Activated CD4-positive, CD25-positive, alpha-beta regulatory T cell treated with anti-CD3 and anti-CD28 coated beads, Interleukin-2, amount 50 U/mL, for 24 hours (primary cell): ENCODE data around the gene SERINC4.
"Not testable (repeated sequence)": the region's sequence is repeated elsewhere in the genome, so short reads cannot be mapped to it uniquely, and the experiment has no call there.

ENCODE experiments used
- ATAC-seq, 2 donors: fragments of 150-1000 bp; cut with Tn5 transposase; one replicate each; pipeline ENCODE4 v1.10.0; 2021; ENCODE audit warnings: mild to moderate bottlenecking in 1 of 2, moderate library complexity in 1 of 2

The SERINC4 gene

DNA sequence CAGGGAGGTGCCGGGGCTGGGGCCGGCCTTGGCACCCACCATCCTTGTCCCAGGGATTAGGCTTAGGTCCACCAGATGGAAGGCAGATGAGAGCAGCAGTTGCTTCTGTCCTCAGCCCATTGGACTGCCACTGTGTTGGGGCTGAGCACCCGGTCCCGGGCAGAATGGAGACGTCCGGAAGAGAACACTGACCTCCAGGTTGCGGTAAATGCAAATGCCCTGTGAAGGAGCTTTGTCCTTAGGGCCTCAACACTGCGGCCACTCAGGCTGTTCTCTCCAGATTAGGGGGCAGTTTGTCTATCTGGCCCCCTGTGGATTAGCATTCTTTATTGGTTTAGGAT, at the start of gene SERINC4:
Gene SERINC4 (minus strand): TSS at position 276 of the 341 bp plus-strand sequence. CDS start 234 bp downstream, at position 42.
- no peak for ATAC-seq

DNA sequence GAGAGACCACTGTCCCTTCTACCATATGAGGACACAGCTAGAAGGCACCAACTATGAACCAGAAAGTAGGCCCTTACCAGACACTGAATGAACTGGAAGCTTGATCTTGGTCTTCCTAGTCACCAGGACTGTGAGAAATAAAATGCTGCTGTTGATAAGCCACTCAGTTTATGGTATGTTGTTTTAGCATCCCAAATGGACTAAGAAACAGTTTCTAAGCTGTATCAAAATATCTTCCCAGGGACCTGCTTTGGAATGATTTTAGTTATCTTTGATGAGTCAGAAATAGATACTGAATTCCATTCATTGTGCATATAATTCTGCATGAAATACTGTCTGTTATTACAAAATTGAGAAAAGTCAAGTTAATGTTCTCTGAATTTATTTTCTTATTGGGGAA, 45.4 kb upstream of the SERINC4 start:
- ATAC-seq: no peak

DNA sequence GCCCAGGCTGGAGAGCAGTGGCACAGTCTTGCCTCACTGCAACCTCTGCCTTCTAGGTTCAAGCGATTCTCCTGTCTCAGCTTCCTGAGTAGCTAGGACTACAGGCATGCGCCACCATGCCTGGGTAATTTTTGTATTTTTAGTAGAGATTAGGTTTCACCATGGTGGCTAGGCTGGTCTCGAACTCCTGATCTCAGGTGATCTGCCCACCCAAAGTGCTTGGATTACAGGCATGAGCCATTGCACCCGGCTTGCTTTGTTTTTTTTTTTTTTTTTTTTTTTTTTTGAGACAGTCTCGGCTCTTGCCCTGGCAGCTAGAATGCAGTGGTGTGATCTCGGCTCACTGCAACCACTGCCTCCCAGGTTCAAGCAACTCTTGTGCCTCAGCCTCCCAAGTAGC, 32.5 kb upstream of the SERINC4 start:
- not testable (repeated sequence) for ATAC-seq

DNA sequence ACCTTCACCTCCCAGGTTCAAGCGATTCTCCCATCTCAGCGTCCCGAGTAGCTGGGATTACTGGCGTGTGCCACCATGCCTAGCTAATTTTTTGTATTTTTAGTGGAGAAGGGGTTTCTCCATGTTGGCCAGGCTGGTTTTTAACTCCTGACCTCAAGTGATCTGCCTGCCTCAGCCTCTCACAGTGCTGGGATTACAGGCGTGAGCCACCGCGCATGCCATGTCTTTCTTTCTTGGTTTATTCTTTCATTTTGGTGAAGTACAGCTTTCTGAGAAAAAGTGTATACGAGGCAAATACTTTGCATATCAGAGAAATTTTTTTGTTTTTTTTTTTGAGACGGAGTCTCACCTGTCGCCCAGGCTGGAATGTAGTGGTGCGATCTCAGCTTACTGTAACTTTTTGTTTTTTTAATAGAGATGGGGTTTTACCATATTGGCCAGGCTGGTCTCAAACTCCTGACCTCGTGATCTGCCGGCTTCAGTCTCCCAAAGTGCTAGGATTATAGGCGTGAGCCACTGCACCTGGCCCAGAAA, 31.6 kb upstream of the SERINC4 start:
- ATAC-seq: not testable (repeated sequence)

- ATAC-seq: not testable (repeated sequence)
Observed at GRCh38 chr15:43830691-43831275, 30.8 kb upstream of the SERINC4 start.

DNA sequence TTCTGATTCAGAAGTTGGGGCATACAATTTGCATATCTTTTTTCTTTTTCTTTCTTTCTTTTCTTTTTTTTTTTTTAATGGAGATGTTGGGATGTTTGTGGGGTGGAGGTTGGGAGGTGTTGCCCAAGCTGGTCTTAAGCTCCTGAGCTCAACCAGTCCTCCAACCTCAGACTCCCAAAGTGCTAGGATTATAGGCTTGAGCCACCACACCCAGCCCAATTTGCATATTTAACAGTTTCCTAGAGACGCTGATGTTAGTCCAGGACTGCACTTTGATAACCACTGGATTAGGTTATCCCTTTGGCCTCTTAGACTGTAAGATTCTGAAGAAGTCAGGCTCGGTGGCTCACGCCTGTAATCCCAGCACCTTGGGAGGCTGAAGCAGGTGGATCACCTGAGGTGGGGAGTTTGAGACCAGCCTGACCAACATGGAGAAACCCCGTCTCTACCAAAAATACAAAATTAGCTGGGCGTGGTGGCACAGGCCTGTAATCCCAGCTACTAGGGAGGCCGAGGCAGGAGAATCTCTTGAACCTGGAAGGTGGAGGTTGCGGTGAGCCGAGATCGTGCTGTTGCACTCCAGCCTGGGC, 30.0 kb upstream of the SERINC4 start:
- ATAC-seq: not testable (repeated sequence)

DNA sequence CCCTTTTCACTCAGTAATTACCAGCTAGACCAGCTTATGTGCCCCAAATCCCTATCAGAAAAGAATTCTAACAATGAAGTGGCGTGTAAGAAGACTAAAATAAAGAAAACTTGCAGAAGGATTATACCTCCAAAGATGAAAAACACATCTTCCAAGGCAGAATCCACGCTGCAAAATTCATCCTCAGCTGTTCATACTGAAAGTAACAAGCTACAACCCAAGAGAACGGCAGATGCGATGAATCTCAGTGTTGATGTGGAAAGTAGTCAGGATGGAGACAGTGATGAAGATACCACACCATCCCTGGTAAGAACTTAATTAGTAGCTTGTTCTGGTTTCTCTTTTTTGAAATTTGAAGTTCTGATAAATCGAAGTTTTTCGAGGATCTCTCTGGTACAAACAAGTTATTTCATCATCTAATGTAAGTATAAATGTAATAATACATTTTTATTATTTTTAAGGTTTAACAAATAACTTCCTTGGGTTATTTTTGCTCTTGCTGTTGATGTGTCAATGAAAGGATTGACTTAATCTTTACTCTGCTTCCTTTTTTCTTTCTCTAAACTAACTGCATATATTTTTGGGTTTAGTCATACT, 28.1 kb upstream of the SERINC4 start:
- ATAC-seq: peak; percentile 36 to 42

GRCh38 chr15:43826508-43827341, 26.7 kb upstream of the SERINC4 start, which contains the start of gene WDR76:
TSS of gene WDR76 (plus strand) at chr15:43827002. CDS start at chr15:43827033, 31 bp downstream.
- ATAC-seq: peak; percentile 62

DNA sequence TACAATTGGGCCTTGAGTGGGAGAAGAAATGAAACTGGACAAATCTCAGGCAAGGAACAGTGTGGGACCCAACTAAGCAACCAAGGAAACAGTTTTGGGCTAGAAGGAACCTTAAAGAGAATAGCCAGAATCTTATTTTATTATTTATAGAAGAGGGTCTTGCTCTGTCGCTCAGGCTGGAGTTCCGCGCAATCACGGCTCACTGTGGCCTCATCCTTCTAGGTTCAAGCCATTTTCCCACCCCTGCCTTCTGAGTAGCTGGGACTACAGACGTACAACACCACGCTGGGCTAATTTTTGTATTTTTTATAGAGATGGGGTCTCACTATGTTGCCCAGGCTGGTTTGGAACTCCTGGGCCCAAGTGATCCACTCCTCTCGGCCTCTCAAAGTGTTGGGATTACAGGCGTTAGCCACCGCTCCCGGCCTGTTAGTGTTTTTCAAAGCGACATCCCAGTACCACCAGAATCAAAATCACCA, 26.0 kb upstream of the SERINC4 start:
- ATAC-seq: no peak

- not testable (repeated sequence) for ATAC-seq
Observed at GRCh38 chr15:43825305-43825704, 25.3 kb upstream of the SERINC4 start.

DNA sequence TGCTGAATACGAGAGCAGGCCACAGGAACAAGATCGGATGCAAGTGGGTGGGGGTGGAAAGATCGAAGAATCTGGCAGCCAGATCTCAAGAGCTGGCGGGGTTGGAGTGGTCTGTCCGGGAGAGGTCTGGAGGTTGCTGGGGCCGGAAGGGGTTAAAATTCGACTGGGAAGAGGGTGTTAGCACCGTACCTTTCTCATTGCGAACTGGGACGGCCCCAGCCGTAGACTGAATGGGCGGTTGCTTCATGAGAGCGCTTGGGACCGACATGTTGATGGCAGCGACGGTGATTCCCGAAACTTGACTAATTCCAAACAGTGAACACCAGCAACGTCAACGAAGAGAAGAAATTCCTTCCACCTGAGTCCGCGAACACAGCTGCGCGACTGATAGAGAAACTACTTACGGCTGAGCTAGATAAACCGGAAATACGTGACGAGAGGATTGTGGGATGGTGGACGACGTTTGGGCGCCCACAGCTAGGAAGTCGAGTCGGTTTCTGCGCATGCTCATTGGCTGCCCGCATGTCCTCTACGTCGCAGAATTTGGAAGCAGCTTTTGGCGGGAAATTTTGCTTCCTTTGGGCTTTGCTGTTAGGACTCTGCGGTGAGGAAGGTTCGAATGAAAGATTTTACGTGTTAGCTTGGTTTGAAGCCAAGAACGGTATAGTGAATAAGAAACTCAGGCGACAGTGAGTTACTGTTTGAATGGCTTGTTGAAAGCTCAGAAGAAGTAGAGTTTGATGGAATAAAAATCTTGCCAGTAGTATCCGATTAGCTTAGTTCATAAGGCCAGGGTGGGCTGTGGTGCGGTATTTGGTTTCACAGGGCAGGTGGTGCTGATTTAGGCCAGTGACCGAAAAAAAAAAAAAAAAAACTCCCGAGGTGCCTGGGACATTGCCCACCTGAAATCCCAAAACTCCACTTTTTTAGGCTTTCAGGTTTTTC, 24.6 kb upstream of the SERINC4 start, which contains the start of gene MFAP1:
Gene MFAP1 (minus strand): TSS at position 389 of the 945 bp plus-strand sequence. CDS start 121 bp downstream, at position 268.
- peak; percentile 83 to 87 for ATAC-seq

DNA sequence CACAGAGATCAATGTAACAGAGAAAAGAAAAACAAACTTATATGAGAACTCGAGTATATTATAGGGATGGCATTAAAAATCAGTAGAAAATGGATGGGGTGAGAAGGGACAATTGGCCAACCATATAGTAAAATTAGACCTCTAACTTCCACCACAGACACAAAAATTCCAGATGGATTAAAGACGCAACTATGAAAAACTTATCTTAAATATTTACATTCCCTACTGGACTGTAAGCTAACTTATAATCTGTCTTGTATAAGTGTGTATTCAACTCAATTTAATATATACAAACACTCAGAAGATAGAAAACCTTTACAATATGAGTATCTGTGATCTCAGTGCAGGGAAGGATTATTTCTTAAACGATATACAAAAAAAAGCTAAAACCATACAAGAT, 21.5 kb upstream of the SERINC4 start:
- ATAC-seq: no peak

GRCh38 chr15:43815064-43815463, 15.0 kb upstream of the SERINC4 start:
- not testable (repeated sequence) for ATAC-seq

- ATAC-seq: no peak
Observed at GRCh38 chr15:43808960-43809678, 9.1 kb upstream of the SERINC4 start.

DNA sequence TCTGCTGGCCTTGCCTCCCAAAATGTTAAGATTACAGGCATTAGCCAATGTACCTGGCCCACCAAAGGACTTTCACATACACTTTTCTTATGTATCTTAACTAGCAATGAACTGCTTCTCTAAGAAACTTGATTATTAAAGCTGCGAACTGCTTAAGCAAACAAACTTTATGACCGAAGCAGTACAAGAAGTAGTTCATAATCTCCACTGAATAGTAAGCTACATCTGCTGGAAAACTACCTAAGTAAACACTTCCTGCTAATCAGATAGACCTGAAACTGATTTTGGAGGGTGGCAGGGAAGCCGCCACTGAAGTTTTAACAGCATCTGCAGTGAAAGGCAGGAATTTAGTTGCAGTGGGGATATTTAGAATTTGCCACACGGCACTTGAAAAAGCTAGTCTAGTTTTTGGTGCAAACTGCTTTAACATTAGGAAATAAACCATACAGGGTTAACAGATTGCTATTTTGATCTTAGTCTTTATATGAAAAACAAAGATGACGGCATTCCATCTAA, 8.5 kb upstream of the SERINC4 start:
- ATAC-seq: no peak

GRCh38 chr15:43802676-43803075, 2.7 kb upstream of the SERINC4 start:
- not testable (repeated sequence) for ATAC-seq

- ATAC-seq: peak; percentile 99
Observed at GRCh38 chr15:43800286-43801141, 494 bp upstream of the SERINC4 start, which contains the start of gene HYPK. TSS of gene HYPK (plus strand) at chr15:43800599. CDS start at chr15:43800623, 24 bp downstream.

GRCh38 chr15:43799209-43799944, 643 bp downstream of the SERINC4 start:
- ATAC-seq: no peak

DNA sequence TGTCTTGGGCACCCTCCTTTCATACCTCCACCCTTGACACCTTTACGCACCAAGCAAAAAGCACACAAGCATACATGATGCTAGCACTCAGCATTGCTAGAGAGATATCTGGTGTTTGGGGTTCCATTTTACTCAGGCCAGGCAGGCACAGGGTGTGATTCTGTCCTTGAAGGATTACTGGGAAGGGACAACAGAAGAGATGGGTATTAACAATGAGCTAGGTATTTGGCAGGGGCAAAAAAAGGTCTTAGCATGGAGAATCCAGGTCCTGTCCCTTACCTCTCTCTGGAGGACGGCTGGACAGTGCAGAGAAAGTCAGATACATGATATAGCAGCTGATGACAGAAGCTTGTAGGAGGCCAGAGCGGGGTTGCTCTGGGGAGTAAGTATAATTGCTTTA, 3.5 kb downstream of the SERINC4 start:
- no peak for ATAC-seq
